GM12801 (cell line): Measurements from ENCODE around the gene MCM9.

Source experiments
- TF ChIP-seq, protein P1 (sequence below): IDR thresholded peaks from one replicate; pipeline ENCODE4 v1.5.1; 2011; ENCODE audit warnings: control low read depth; ENCODE audit not compliant: insufficient read length; ENCODE audit errors: extremely low read depth

Gene MCM9

GRCh38 chr6:118913161-118913560 is 21.8 kb downstream of the MCM9 start:
- TF ChIP-seq, protein P1, sequence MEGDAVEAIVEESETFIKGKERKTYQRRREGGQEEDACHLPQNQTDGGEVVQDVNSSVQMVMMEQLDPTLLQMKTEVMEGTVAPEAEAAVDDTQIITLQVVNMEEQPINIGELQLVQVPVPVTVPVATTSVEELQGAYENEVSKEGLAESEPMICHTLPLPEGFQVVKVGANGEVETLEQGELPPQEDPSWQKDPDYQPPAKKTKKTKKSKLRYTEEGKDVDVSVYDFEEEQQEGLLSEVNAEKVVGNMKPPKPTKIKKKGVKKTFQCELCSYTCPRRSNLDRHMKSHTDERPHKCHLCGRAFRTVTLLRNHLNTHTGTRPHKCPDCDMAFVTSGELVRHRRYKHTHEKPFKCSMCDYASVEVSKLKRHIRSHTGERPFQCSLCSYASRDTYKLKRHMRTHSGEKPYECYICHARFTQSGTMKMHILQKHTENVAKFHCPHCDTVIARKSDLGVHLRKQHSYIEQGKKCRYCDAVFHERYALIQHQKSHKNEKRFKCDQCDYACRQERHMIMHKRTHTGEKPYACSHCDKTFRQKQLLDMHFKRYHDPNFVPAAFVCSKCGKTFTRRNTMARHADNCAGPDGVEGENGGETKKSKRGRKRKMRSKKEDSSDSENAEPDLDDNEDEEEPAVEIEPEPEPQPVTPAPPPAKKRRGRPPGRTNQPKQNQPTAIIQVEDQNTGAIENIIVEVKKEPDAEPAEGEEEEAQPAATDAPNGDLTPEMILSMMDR, result no peak

DNA sequence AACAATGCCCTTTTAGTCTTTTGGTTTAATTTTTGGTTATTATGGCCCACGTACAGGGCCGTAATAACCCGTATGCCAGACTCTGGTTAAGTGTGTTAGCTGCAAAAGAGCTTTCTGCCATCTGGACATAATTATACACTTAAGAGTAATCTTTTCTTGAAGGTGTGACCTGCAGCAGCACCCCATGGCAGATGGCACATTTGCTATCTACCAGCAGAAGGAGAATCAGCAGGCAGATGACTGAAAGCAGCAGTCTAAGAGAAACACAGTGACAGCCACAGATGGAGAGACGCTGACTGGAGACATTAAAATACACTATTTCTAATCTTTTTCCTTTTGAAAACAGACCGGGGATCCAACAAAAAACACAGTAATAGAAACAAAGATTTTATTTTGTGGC is 22.3 kb downstream of the MCM9 start:
- TF ChIP-seq, protein P1, result no peak

- TF ChIP-seq, protein P1, result no peak
These were observed 26.5 kb downstream of the MCM9 start for GRCh38 chr6:118908441-118908840.

DNA sequence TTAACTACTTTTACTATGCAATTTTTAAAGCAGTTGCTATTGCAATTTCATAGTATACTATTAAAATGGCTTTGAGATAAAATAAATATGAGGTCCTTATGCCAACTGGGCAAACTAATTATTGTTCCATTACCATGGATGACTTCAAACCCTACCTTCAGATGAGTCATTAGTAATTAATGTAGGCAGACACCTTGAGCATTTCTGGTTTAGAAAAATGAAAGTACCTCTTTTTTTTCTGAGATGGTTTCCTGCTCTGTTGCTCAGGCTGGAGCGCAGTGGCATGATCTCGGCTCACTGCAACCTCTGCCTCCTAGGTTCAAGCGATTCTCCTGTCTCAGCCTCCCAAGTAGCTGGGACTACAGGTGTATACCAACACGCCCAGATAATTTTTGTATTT is 29.1 kb downstream of the MCM9 start:
- TF ChIP-seq, protein P1, result no peak

DNA sequence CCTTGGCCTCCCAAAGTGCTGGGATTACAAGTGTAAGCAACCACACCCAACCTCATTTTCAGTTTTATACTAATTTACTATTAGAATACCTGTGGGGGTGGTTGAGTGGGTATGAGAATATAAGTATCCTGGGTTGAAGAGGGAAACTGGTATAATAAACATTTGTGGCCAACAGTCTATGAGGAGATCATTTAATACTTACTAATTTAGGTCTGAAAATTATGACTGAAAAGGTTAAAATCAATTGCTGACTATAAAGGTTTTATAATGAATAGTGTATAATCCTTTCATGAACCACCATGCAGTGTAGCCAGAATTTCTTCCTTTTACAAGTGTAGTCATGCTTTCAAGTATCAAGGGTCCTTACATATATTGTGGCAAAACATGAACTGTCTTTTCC is 29.9 kb downstream of the MCM9 start:
- TF ChIP-seq, protein P1, result no peak

- TF ChIP-seq, protein P1, result no peak
These were observed 31.3 kb downstream of the MCM9 start for GRCh38 chr6:118903691-118904090.

- TF ChIP-seq, protein P1, result no peak
These were observed 31.8 kb downstream of the MCM9 start for GRCh38 chr6:118903138-118903537.

- TF ChIP-seq, protein P1, result no peak
These were observed 32.2 kb downstream of the MCM9 start for GRCh38 chr6:118902726-118903125.
